ENCODE measurements around the gene LDB3. TPM values are rescaled to one million over a fixed set of nuclear protein-coding genes. Genes with fewer than 3 reads are reported as not detected.

Gene LDB3
- total RNA-seq, 1 donor from 2014 or later: 0.46 TPM

DNA sequence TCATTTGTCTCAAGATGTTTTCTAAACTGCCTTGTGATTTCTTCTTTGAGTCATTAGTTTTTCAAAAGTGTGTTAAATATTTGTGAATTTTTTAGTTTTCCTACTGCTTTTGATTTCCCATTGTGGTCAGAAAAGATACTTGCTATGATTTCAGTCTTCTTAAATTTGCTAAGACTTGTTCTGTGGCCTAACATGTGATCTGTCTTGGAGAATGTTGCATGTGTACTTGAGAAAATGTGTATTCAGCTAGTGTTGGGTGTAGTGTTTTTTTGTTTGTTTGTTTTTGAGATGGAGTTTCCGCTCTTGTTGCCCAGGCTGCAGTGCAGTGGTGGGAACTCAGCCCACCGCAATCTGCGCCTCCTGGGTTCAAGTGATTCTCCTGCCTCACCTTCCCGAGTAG lies 116.7 kb downstream of the LDB3 start:
- Mint-ChIP-seq H3K36me3 (ENCODE audit: unreplicated experiment) (peaks cover 16% of the 10 kb centered on the region), H3K27me3 (ENCODE audit: unreplicated experiment) (no peaks in the 10 kb centered on the region), H3K9me3 (ENCODE audit: unreplicated experiment) (peaks cover 16% of the 10 kb centered on the region), H3K4me1 (ENCODE audit: unreplicated experiment) (peaks cover 19% of the 10 kb centered on the region), H3K4me3 (ENCODE audit: unreplicated experiment) (no peak overlapping the region), H3K27ac (ENCODE audit: unreplicated experiment) (no peak overlapping the region)
- TF ChIP-seq CTCF (IDR thresholded peaks at IDR 0.05): no peak
- no peak for DNase-seq (ENCODE audit: extremely low spot score, unreplicated experiment)

Other genes with a start within 250 kb of the LDB3 start
- gene WAPL, start 146.7 kb upstream of the LDB3 start, total RNA-seq: 29.3 and 32.6 TPM in 2 replicates
- not detected in 2 replicates for gene OPN4, start 14.0 kb upstream of the LDB3 start, total RNA-seq
- 75.5 and 79.6 TPM in 2 replicates for gene BMPR1A, start 88.1 kb downstream of the LDB3 start, total RNA-seq

All from osteocyte (in vitro differentiated cells).